H1 (cell line): ENCODE measurements around the gene TNS4. TPM values are rescaled to one million over a fixed set of nuclear protein-coding genes. Genes with fewer than 3 reads are reported as not detected.
A peak's percentile ranks its signal among the peaks of the same experiment; 100 is the strongest.

Experiments
- CTCF ChIA-PET: fragments of 300-600 bp; sonication (Branson Sonifier 250); formaldehyde crosslinking; loops from one replicate; lab custom pipeline; 2021; ENCODE audit not compliant: partially characterized antibody; lab: Charles Lee
- POLR2A ChIA-PET: fragments of 300-600 bp; sonication (Branson Sonifier 250); formaldehyde crosslinking; loops from one replicate; lab custom pipeline; 2021; ENCODE audit warnings: inconsistent platforms; ENCODE audit not compliant: partially characterized antibody; lab: Charles Lee
- DNase-seq, 2 experiments: peaks; one replicate each; pipeline versions ENCODE4 v3.0.0 to v3.0.0-alpha.2; 2010 to 2022; ENCODE audit warnings: low spot score in 2 of 2, low read depth in 1 of 2, mixed read lengths in 1 of 2
- FAIRE-seq: peaks from 2 replicates; lab custom pipeline; 2011; peaks lifted over from hg19 to GRCh38; lab: Jason Lieb, UNC
- H2AFZ ChIP-seq: 2 replicates; pipeline ENCODE4 v1.8.1; 2012; ENCODE audit warnings: low read length, inconsistent platforms
- H2AK5ac ChIP-seq: 2 replicates; pipeline ENCODE4 v1.6.1; 2013; ENCODE audit warnings: low read depth, low read length
- H2BK120ac ChIP-seq: replicated peaks from 2 replicates; pipeline ENCODE3; 2013; ENCODE audit warnings: low read depth, low read length, inconsistent platforms
- H2BK12ac ChIP-seq: 2 replicates; pipeline ENCODE4 v1.6.1; 2013; ENCODE audit warnings: low read depth, low read length
- H2BK15ac ChIP-seq: 2 replicates; pipeline ENCODE4 v1.6.1; 2013; ENCODE audit warnings: low read length
- H2BK20ac ChIP-seq: 2 replicates; pipeline ENCODE4 v1.6.1; 2013; ENCODE audit warnings: low read length
- H2BK5ac ChIP-seq: 2 replicates; pipeline ENCODE4 v1.6.1; 2013; ENCODE audit warnings: low read depth, low read length
- H3K14ac ChIP-seq: 2 replicates; pipeline ENCODE4 v1.6.1; 2013; ENCODE audit warnings: inconsistent platforms; ENCODE audit not compliant: insufficient read length
- H3K18ac ChIP-seq: 2 replicates; pipeline ENCODE4 v1.6.1; 2013; ENCODE audit warnings: low read length; ENCODE audit errors: extremely low read depth
- H3K23ac ChIP-seq: 2 replicates; pipeline ENCODE4 v1.6.1; 2013; ENCODE audit warnings: inconsistent platforms; ENCODE audit not compliant: insufficient read length
- H3K23me2 ChIP-seq: 2 replicates; pipeline ENCODE4 v1.6.1; 2013; ENCODE audit warnings: low read depth, low read length
- H3K27ac ChIP-seq: 2 replicates; pipeline ENCODE4 v1.6.1; 2011; ENCODE audit warnings: low read depth, low read length, inconsistent platforms
- H3K27me3 ChIP-seq, 4 experiments: replicated peaks in 1 of 4; 1 replicate in 1 of 4; 2 replicates in 3 of 4; pipeline versions ENCODE4 v1.6.1 to v1.8.1; 2011 to 2013; ENCODE audit warnings: low read length in 3 of 4, mild to moderate bottlenecking in 3 of 4, inconsistent platforms in 2 of 4, mixed read lengths in 2 of 4, moderate library complexity in 1 of 4; ENCODE audit not compliant: control insufficient read depth in 3 of 4, insufficient read depth in 3 of 4; ENCODE audit errors: extremely low read depth in 1 of 4
- H3K36me3 ChIP-seq, 4 experiments: 2 replicates each; pipeline versions ENCODE4 v1.6.1 to v1.8.1; 2011 to 2013; ENCODE audit warnings: mild to moderate bottlenecking in 4 of 4, low read length in 3 of 4, moderate library complexity in 2 of 4, control low read depth in 1 of 4, inconsistent platforms in 1 of 4; ENCODE audit not compliant: insufficient read depth in 4 of 4, control insufficient read depth in 2 of 4
- H3K4ac ChIP-seq: replicated peaks from 2 replicates; pipeline ENCODE3; 2013; ENCODE audit warnings: low read length, low read depth, mixed read lengths, inconsistent platforms; ENCODE audit not compliant: insufficient read length
- H3K4me1 ChIP-seq, 4 experiments: replicated peaks in 1 of 4; 1 replicate in 1 of 4; 2 replicates in 3 of 4; pipeline versions ENCODE4 v1.6.1 to v1.8.1; 2011 to 2013; ENCODE audit warnings: low read length in 3 of 4, inconsistent platforms in 2 of 4, mixed read lengths in 1 of 4; ENCODE audit not compliant: insufficient read depth in 4 of 4, control insufficient read depth in 3 of 4
- H3K4me2 ChIP-seq, 2 experiments: 2 replicates each; pipeline versions ENCODE4 v1.6.1 to v1.8.1; 2011 to 2013; ENCODE audit warnings: low read depth in 2 of 2, low read length in 2 of 2, control low read depth in 1 of 2, inconsistent platforms in 1 of 2, mild to moderate bottlenecking in 1 of 2; ENCODE audit not compliant: insufficient read depth in 1 of 2
- H3K4me3 ChIP-seq, 4 experiments: fragments of 200-600, 300-600 bp in 1 of 4; sonication (generic), shearing (Covaris generic), sonication (Bioruptor Twin) in 1 of 4; 2 replicates each; pipeline versions ENCODE4 v1.5.1 to v1.8.1; 2011 to 2016; ENCODE audit warnings: low read length in 4 of 4, low read depth in 3 of 4, control low read depth in 2 of 4, inconsistent platforms in 2 of 4, mild to moderate bottlenecking in 2 of 4, mixed read lengths in 1 of 4, moderate library complexity in 1 of 4; ENCODE audit not compliant: insufficient read depth in 2 of 4; ENCODE audit errors: extremely low read depth in 1 of 4
- H3K56ac ChIP-seq: replicated peaks from 2 replicates; pipeline ENCODE3; 2013; ENCODE audit warnings: low read depth, mild to moderate bottlenecking, mixed read lengths, low read length, inconsistent platforms; ENCODE audit not compliant: insufficient read length
- H3K79me1 ChIP-seq: 2 replicates; pipeline ENCODE4 v1.6.1; 2013; ENCODE audit warnings: low read depth, low read length, control low read depth
- H3K79me2 ChIP-seq, 2 experiments: 2 replicates each; pipeline versions ENCODE4 v1.6.1 to v1.8.1; 2012 to 2013; ENCODE audit warnings: low read length in 2 of 2, mild to moderate bottlenecking in 2 of 2, inconsistent platforms in 1 of 2; ENCODE audit not compliant: insufficient read depth in 2 of 2, control insufficient read depth in 1 of 2
- H3K9ac ChIP-seq, 4 experiments: replicated peaks in 1 of 4; 1 replicate in 1 of 4; 2 replicates in 3 of 4; pipeline versions ENCODE4 v1.6.1 to v1.8.1; 2011 to 2013; ENCODE audit warnings: low read depth in 3 of 4, low read length in 3 of 4, control low read depth in 2 of 4, mild to moderate bottlenecking in 2 of 4, moderate library complexity in 2 of 4, inconsistent platforms in 1 of 4; ENCODE audit errors: extremely low read depth in 1 of 4
- H3K9me3 ChIP-seq, 2 experiments: 2 replicates each; pipeline versions ENCODE4 v1.6.1 to v1.8.1; 2012 to 2013; ENCODE audit warnings: mild to moderate bottlenecking in 2 of 2, moderate library complexity in 2 of 2, control low read depth in 1 of 2, inconsistent platforms in 1 of 2, low read depth in 1 of 2, low read length in 1 of 2, mixed read lengths in 1 of 2; ENCODE audit not compliant: insufficient read depth in 2 of 2
- H4K20me1 ChIP-seq, 2 experiments: replicated peaks in 1 of 2; 2 replicates each; pipeline versions ENCODE3 to v1.8.1; 2011 to 2013; ENCODE audit warnings: inconsistent platforms in 2 of 2, low read length in 2 of 2, mild to moderate bottlenecking in 1 of 2; ENCODE audit not compliant: insufficient read depth in 2 of 2, control insufficient read depth in 1 of 2
- H4K5ac ChIP-seq: 2 replicates; pipeline ENCODE4 v1.6.1; 2013; ENCODE audit warnings: low read length, low read depth, mixed read lengths, inconsistent platforms; ENCODE audit not compliant: insufficient read length
- H4K8ac ChIP-seq: 2 replicates; pipeline ENCODE4 v1.8.0; 2013; ENCODE audit warnings: mild to moderate bottlenecking, moderate library complexity, low read length, inconsistent platforms; ENCODE audit not compliant: insufficient read depth; ENCODE audit errors: extremely low read depth
- H4K91ac ChIP-seq: replicated peaks from 2 replicates; pipeline ENCODE3; 2013; ENCODE audit warnings: low read length, mixed read lengths, inconsistent platforms; ENCODE audit not compliant: insufficient read length
- CREB1 ChIP-seq: IDR thresholded peaks from 2 replicates; pipeline ENCODE4 v1.6.1; 2012; ENCODE audit warnings: inconsistent platforms
- FOSL1 ChIP-seq: IDR thresholded peaks from 2 replicates; pipeline ENCODE4 v1.6.1; 2011; ENCODE audit warnings: mild to moderate bottlenecking, low read depth, low read length, moderate library complexity; ENCODE audit not compliant: insufficient read depth
- JUND ChIP-seq: IDR thresholded peaks from 2 replicates; pipeline ENCODE4 v1.6.1; 2011; ENCODE audit warnings: mild to moderate bottlenecking, improper control_type of control experiment, low read length
- RNF2 ChIP-seq: fragments of 200-900, 300-1000 bp; sonication (generic); IDR thresholded peaks from 2 replicates; pipeline ENCODE4 v1.7.1; 2016; ENCODE audit warnings: borderline replicate concordance, low read depth, mild to moderate bottlenecking, antibody characterized with exemption, low read length; ENCODE audit not compliant: poor library complexity, severe bottlenecking; ENCODE audit errors: missing control alignments
- RXRA ChIP-seq: IDR thresholded peaks from 2 replicates; pipeline ENCODE4 v1.6.1; 2011; ENCODE audit warnings: low read depth, mild to moderate bottlenecking, low read length, moderate library complexity; ENCODE audit not compliant: insufficient read depth
- SP2 ChIP-seq: IDR thresholded peaks from 2 replicates; pipeline ENCODE4 v1.6.1; 2012; ENCODE audit warnings: mild to moderate bottlenecking, low read length, inconsistent platforms
- SRF ChIP-seq: IDR thresholded peaks from 2 replicates; pipeline ENCODE4 v1.6.1; 2011; ENCODE audit warnings: mild to moderate bottlenecking, low read depth, low read length, moderate library complexity
- TBP ChIP-seq: IDR thresholded peaks from 2 replicates; pipeline ENCODE4 v1.6.1; 2011; ENCODE audit warnings: low read depth, low read length, improper control_type of control experiment
- TCF12 ChIP-seq: IDR thresholded peaks from 2 replicates; pipeline ENCODE4 v1.6.1; 2011; ENCODE audit warnings: low read depth, mild to moderate bottlenecking, low read length
- WGBS, 2 experiments: shearing (Covaris generic) in 1 of 2; methylation state at CpG; one replicate each; pipeline versions ENCODE4 v1.1.6 to v1.1.7; 2013 to 2015; ENCODE audit warnings: low lambda C conversion rate in 2 of 2, mixed read lengths in 2 of 2, inconsistent platforms in 1 of 2, low coverage in 1 of 2, missing lambda C conversion rate in 1 of 2; ENCODE audit not compliant: insufficient replicate concordance in 2 of 2, insufficient coverage in 1 of 2, insufficient read length in 1 of 2; ENCODE audit errors: extremely low coverage in 1 of 2, missing lambda C conversion rate in 1 of 2; 5-methylcytosine and 5-hydroxymethylcytosine counted together
- polyA plus RNA-seq, 7 experiments: library from polyadenylated mRNA; depleted of rRNA in 3 of 7; stranded (reverse) in 5 of 7; unstranded in 2 of 7; fragments of >200 nt in 5 of 7; fragments of 200-250 nt in 2 of 7; gene quantifications; 1 replicate in 5 of 7; 2 replicates in 1 of 7; 4 replicates in 1 of 7; pipeline versions ENCODE4 v1.2.1 to v1.2.3, GENCODE V29; 2011 to 2013; ENCODE audit warnings: missing spikeins in 2 of 7, mixed read lengths in 2 of 7
- total RNA-seq: library from RNA; stranded (reverse); fragmentation: NEBNext Ultra II Directional; extraction: Animal tissue kit (Norgen Biotek cat#: 25700); gene quantifications from 2 replicates; pipeline ENCODE4 v1.2.1, GENCODE V29; 2021
- TF ChIP-seq, protein P1 (sequence below): IDR thresholded peaks from 2 replicates; pipeline ENCODE4 v1.6.1; 2012; ENCODE audit warnings: inconsistent platforms

TNS4 gene
- total and polyA plus RNA-seq, 2 of the 8 experiments (the other 6 are each of a cell fraction or from before 2014, with no cell fraction given): 0.20 to 0.21 TPM

DNA sequence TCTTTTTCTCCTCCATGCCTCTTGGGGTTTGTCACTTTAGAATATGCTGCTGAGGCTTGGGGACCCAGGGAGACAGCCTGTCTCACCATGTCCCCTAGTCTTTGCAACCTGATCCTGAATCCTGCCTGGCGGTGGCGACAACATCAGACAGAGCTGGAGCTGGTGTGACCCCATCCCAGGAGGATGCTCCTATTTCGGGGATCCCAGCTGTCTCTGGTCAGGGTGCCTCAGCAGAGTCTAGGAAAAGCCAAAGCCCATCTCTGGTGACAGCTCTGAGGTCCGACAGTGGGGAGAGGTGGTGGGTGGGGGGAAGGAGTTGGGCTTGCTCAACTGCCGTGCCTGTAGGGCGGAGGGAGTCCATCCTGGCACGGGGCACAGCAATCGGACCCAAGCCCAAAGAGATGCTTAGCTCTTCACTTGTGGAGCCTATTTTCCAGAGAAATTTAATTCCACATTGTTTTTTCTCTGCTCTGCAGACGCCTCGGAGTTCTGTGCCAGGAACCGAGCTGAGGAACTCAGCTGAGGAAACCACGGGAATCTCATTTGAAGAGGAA, 10.3 kb upstream of the TNS4 start:
- Histone ChIP-seq H3K4me3 (no peak overlapping the region), H4K5ac (no peak overlapping the region), H4K91ac (no peak overlapping the region), H3K23ac (no peak overlapping the region), H3K27ac (no peak overlapping the region), H2AK5ac (no peak overlapping the region), H3K4ac (no peak overlapping the region), H3K23me2 (no peaks in the 10 kb centered on the region; the same call in 1 of the 2 replicates), H3K27me3 (no peaks in the 10 kb centered on the region), H3K18ac (no peak overlapping the region; the same call in 1 of the 2 replicates), H3K79me1 (no peaks in the 10 kb centered on the region), H3K79me2 (no peaks in the 10 kb centered on the region), H2BK15ac (0 out of 2 replicates have a peak overlapping the region, but pooled peaks have one; percentile 25), H3K4me1 (peaks cover 3 to 10% (median 5%) of the 10 kb centered on the region in 4 experiments; a peak in 5 of 7 replicates), H2BK20ac (no peak overlapping the region), H3K9ac (no peak overlapping the region), H2BK5ac (no peak overlapping the region), H4K8ac (no peak overlapping the region), H3K14ac (no peak overlapping the region), H3K56ac (no peak overlapping the region), H3K36me3 (no peaks in the 10 kb centered on the region), H4K20me1 (no peaks in the 10 kb centered on the region), H3K4me2 (no peak overlapping the region), H2BK12ac (no peak overlapping the region; the same call in 1 of the 2 replicates), H2BK120ac (no peak overlapping the region), H3K9me3 (no peaks in the 10 kb centered on the region), H2AFZ (no peak overlapping the region)
- FAIRE-seq: no peak
- 97% methylated on average over 8 of the region's 12 CpGs; no CpG with 5 or more reads in 1 of the 2 experiments for WGBS, 2 experiments
- ChIA-PET POLR2A (interaction anchor here (1.0 kb wide), 1 partner anchor 11 kb away, joined by 3 read pairs; no protein-coding TSS in a partner anchor), CTCF (interaction anchor here (0.9 to 2.6 kb wide), 7 partner anchors 10 to 72 kb away, joined by 4 to 7 read pairs (median 5); partner anchors contain the start of gene TNS4)
- DNase-seq: no peak
- TF ChIP-seq TCF12 (no peak), TBP (no peak), JUND (no peak), FOSL1 (no peak), CREB1 (no peak), SRF (no peak), RNF2 (no peak), RXRA (no peak), SP2 (no peak)
- TF ChIP-seq, protein P1, sequence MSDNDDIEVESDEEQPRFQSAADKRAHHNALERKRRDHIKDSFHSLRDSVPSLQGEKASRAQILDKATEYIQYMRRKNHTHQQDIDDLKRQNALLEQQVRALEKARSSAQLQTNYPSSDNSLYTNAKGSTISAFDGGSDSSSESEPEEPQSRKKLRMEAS: no peak
